Measurements from ENCODE around the gene APP. TPM values are rescaled to one million over a fixed set of nuclear protein-coding genes. Genes with fewer than 3 reads are reported as not detected.

Gene APP
- total and polyA plus RNA-seq, 10 of the 15 experiments (the other 5 are each of a cell fraction or from before 2014, with no cell fraction given) = 8.8 to 94.9 (median 51.0) TPM

- no peak for TF ChIP-seq NFYA (IDR thresholded peaks at IDR 0.05; ENCODE audit: borderline replicate concordance, low read depth, low read length)
Observed at GRCh38 chr21:26077521-26077920, 93.0 kb downstream of the APP start (continued).

- SMC1A ChIA-PET (ENCODE audit: uncharacterized antibody, unreplicated experiment) = interaction anchor here (1.4 kb wide), 1 partner anchor 11 kb away, joined by 6 read pairs; no protein-coding TSS in a partner anchor
- no peak overlapping the region for H3K9ac ChIP-seq (ENCODE audit: control insufficient read depth, insufficient read depth, low read length)
- no peak overlapping the region for H3K4me2 ChIP-seq (ENCODE audit: control insufficient read depth, insufficient read depth)
- no peaks in the 10 kb centered on the region for H3K9me3 ChIP-seq (replicated peaks; ENCODE audit: control insufficient read depth, insufficient read depth, low read length)
- POLR2A ChIA-PET = no interaction called here
- no peaks in the 10 kb centered on the region for H3K36me3 ChIP-seq (ENCODE audit: control insufficient read depth in 2 of 2, insufficient read depth in 2 of 2, low read length in 1 of 2)
- H2AFZ ChIP-seq (ENCODE audit: control insufficient read depth, low read depth, low read length) = no peak overlapping the region
- ATAC-seq (no peak), DNase-seq (ENCODE audit: low read depth, low spot score) (no peak), FAIRE-seq (no peak)
- RAD21 ChIA-PET (ENCODE audit: unreplicated experiment) = interaction anchor here (1.5 kb wide), 1 partner anchor 11 kb away, joined by 3 read pairs; no protein-coding TSS in a partner anchor
- TF ChIP-seq PAX5 (IDR thresholded peaks at IDR 0.05; ENCODE audit: borderline replicate concordance, low read depth, low read length) (no peak), BACH1 (IDR thresholded peaks at IDR 0.05; ENCODE audit: borderline replicate concordance) (no peak), PKNOX1 (IDR thresholded peaks at IDR 0.05) (no peak), SMAD5 (IDR thresholded peaks at IDR 0.05; ENCODE audit: low read depth) (no peak), POLR2AphosphoS2 (IDR thresholded peaks at IDR 0.05; ENCODE audit: low read depth, low read length) (no peak), RBBP5 (conservative IDR thresholded peaks at IDR 0.05) (no peak), ZBTB4 (CRISPR knock-in tag; IDR thresholded peaks at IDR 0.05) (no peak)
- in situ Hi-C loops (cut with MboI) (no loop called here), intact Hi-C loops (cut with micrococcal nuclease; ENCODE audit: unreplicated experiment) (no loop called here)
- no peaks in the 10 kb centered on the region for H4K20me1 ChIP-seq (ENCODE audit: control insufficient read depth, insufficient read depth)
- H3K4me3 ChIP-seq = no peak overlapping the region
- H3K4me1 ChIP-seq (ENCODE audit: control insufficient read depth, insufficient read depth, low read length) = no peaks in the 10 kb centered on the region; the same call in 1 of the 2 replicates
- H3K27me3 ChIP-seq (replicated peaks in 1 of 2; ENCODE audit: control insufficient read depth in 2 of 2, insufficient read depth in 2 of 2, low read length in 1 of 2) = no peaks in the 10 kb centered on the region
- 4% methylated on average over 9 of the region's 9 CpGs for WGBS (ENCODE audit: insufficient coverage, insufficient replicate concordance, low lambda C conversion rate, missing lambda C conversion rate)
- CTCF ChIA-PET = no interaction called here
- BruUV-seq (replicated peaks) = no TSS peak
- H3K27ac ChIP-seq (ENCODE audit: control insufficient read depth, insufficient read depth) = no peak overlapping the region
- peaks cover 4% of the 10 kb centered on the region; the same call in 1 of the 2 replicates for H3K79me2 ChIP-seq (ENCODE audit: control insufficient read depth, insufficient read depth, low read length)
Observed at GRCh38 chr21:26072666-26073615, 97.6 kb downstream of the APP start.

Measured in GM12878 (cell line).